A673 (cell line): ENCODE results near the gene MEGF8.

Experiments used
- EZH2 ChIP-seq: fragments of 200-600 bp; sonication (generic); IDR thresholded peaks from 2 replicates; pipeline ENCODE4 v1.6.1; 2017; ENCODE audit warnings: borderline replicate concordance, low read depth, mild to moderate bottlenecking, mixed read lengths, antibody characterized with exemption, low read length; ENCODE audit not compliant: poor library complexity, severe bottlenecking
- TF ChIP-seq, protein P1 (sequence below): fragments of 300-800, 200-600 bp; sonication (generic); conservative IDR thresholded peaks from 2 replicates; pipeline ENCODE4 v1.5.1; 2017; ENCODE audit warnings: low read depth, mild to moderate bottlenecking, antibody characterized with exemption, low read length, moderate library complexity, mixed read lengths

DNA sequence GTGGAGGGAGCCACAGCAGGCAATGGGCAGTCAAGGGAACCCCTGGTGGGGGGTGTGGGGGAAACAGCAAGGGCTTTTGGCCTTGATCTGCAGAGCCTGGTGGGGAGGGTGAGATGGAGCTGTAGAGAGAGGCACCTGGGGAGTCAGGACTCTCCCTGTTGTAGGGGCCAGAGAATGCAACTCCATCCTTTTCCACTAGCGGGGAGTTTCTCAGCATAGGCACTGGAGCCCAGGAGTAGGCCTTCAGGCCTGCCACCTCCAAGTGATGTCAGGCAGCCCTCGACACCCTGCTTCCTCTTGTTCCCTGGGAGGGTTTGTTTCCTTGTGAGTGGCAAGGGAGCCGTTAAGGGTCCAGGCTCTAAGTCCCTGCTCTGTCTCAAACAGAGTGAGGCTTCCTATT is 25.0 kb downstream of the MEGF8 start:
- TF ChIP-seq, protein P1, sequence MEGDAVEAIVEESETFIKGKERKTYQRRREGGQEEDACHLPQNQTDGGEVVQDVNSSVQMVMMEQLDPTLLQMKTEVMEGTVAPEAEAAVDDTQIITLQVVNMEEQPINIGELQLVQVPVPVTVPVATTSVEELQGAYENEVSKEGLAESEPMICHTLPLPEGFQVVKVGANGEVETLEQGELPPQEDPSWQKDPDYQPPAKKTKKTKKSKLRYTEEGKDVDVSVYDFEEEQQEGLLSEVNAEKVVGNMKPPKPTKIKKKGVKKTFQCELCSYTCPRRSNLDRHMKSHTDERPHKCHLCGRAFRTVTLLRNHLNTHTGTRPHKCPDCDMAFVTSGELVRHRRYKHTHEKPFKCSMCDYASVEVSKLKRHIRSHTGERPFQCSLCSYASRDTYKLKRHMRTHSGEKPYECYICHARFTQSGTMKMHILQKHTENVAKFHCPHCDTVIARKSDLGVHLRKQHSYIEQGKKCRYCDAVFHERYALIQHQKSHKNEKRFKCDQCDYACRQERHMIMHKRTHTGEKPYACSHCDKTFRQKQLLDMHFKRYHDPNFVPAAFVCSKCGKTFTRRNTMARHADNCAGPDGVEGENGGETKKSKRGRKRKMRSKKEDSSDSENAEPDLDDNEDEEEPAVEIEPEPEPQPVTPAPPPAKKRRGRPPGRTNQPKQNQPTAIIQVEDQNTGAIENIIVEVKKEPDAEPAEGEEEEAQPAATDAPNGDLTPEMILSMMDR: no peak
- no peak for TF ChIP-seq EZH2
